ENCODE measurements around the gene TAS2R60.
"Not testable (repeated sequence)": the region's sequence is repeated elsewhere in the genome, so short reads cannot be mapped to it uniquely, and the experiment has no call there.

TAS2R60 gene

DNA sequence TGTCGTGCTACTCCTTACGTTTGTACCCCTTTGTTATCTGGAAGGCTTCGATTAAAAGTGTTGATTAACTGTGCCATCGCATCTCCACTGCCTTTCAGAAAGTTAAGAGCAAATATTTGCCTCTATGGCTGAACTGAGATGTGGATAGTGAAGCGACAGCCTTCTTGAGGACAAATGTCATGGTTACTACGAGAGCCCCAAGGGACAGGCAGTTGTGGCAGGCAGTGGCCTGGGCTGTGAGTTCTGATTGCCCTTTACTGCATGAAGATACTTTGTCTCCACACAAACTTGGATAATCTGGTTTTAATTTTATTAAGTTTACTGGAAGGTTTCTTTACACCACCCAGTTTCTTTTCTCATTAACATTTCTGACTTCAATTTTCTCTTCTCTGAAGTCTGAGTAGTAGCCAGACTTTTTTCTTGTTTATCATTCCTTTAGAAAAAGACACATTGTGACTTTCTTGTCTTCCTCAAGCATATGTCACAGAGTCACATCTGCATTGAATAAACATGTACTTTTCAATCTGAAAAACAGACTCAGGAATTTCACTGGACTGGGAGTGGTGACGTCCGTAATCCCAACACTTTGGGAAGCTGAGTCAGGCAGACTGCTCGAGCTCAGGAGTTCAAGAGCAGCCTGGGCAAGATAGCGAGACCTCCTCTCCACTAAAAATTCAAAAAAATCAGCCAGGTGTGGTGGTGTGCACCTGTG, 36.0 kb downstream of the TAS2R60 start:
- DNase-seq (ENCODE audit: low read depth): no peak

- DNase-seq (ENCODE audit: low read depth): no peak
Measured at GRCh38 chr7:143480501-143480900, 37.2 kb downstream of the TAS2R60 start.

- DNase-seq (ENCODE audit: low read depth): no peak
Measured at GRCh38 chr7:143484119-143484518, 40.9 kb downstream of the TAS2R60 start.

- DNase-seq (ENCODE audit: low read depth): no peak
Measured at GRCh38 chr7:143485094-143485493, 41.8 kb downstream of the TAS2R60 start.

DNA sequence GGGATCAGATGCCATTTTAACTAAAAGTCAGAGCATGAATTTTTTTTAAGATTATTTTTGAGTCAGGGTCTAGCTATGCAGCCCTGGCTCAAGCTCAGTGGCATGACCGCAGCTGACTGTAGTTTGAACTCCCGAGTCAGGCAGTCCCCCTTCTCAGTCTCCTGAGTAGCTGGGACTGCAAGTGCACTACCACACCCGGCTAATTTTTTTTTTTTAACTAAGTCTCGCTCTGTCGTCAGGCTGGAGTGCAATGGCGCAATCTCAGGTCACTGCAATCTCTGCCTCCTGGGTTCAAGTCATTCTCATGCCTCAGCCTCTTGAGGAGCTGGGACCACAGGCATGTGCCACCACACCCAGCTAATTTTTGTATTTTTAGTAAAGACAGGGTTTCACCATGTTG, 42.2 kb downstream of the TAS2R60 start:
- DNase-seq (ENCODE audit: low read depth): peak; percentile 29

- not testable (repeated sequence) for DNase-seq (ENCODE audit: low read depth)
Measured at GRCh38 chr7:143486266-143486665, 43.0 kb downstream of the TAS2R60 start.

- DNase-seq (ENCODE audit: low read depth): no peak
Measured at GRCh38 chr7:143487061-143487460, 43.8 kb downstream of the TAS2R60 start.

- no peak for DNase-seq (ENCODE audit: low read depth)
Measured at GRCh38 chr7:143487566-143487965, 44.3 kb downstream of the TAS2R60 start.

- DNase-seq (ENCODE audit: low read depth): peak; percentile 40
Measured at GRCh38 chr7:143490717-143491306, 47.6 kb downstream of the TAS2R60 start.

DNA sequence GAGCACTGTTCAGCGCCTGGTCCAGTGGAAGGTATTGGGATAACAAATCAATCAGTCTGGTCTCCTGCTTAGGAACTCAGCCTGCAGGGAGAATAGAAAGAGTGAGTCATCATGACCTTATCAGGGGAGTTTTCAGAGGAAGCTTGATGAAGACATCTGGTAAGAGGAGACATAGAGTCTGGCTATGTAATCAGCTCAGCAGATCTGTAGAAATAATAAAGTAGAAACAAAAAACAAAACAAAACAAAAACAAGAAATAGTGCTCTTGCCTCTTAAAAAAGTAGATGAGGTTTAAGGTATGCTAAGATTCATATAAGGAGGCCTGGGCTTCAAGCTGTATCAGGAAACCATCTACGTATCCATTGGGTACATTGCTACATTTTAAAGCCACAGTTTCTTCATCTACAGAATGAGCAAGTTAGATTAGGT, 48.8 kb downstream of the TAS2R60 start:
- peak; percentile 90 for DNase-seq (ENCODE audit: low read depth)

- peak; percentile 31 for DNase-seq (ENCODE audit: low read depth)
Measured at GRCh38 chr7:143492799-143493739, 49.8 kb downstream of the TAS2R60 start.

- DNase-seq (ENCODE audit: low read depth): no peak
Measured at GRCh38 chr7:143493751-143494150, 50.5 kb downstream of the TAS2R60 start.
